ENCODE results near the gene PRPF19. TPM values are rescaled to one million over a fixed set of nuclear protein-coding genes. Genes with fewer than 3 reads are reported as not detected.

PRPF19 gene
- total and polyA plus RNA-seq, 9 of the 15 experiments (the other 6 are each of a cell fraction or from before 2014, with no cell fraction given) = 9.4 to 212 (median 73.2) TPM

DNA sequence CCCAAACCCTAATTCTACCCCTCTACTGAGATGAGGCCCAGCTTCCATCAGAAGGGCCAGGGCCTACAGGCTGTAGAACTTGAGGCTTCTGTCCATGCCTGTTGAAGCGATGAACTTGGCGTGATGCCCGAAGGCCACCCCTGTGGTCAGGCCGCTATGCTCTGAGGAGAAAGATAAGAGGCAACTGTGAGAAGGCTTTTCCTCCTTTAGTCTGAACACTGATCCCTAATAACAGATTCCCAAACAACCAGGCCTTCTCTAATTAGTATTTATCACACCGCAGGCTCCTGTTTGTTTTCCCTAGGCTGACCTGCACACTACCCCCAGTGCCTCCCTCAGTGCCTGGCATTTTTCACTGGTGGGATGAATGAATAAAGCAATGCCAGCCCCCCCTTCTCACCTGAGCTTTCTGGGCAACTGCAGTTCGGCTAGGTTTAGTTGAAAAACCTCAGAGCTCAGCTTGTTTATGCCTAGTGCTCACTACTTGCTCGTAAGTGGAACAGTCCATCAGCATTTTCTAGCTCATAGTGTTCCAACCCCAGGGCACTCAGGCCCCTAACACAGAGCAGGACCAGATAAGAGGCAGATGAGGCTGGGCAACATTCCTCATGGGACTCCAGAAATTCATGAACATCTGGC, 15.2 kb downstream of the PRPF19 start:
- H3K4me1 ChIP-seq (replicated peaks in 1 of 2; ENCODE audit: control insufficient read depth in 2 of 2, insufficient read depth in 2 of 2, low read length in 2 of 2) = peaks cover 7 to 32% of the 10 kb centered on the region in 2 experiments
- peak; percentile 92 for ATAC-seq
- H3K27ac ChIP-seq (ENCODE audit: extremely low read depth, low read depth, low read length) = peak overlapping the region; percentile 46; the same call in 2 of the 3 replicates
- H3K9me3 ChIP-seq (replicated peaks; ENCODE audit: control insufficient read depth, insufficient read depth, low read depth, low read length) = no peaks in the 10 kb centered on the region
- H3K4me2 ChIP-seq (ENCODE audit: insufficient read depth, low read length) = peak overlapping the region; percentile 43; the same call in 1 of the 2 replicates
- DNase-seq (ENCODE audit: extremely low read depth in 1 of 4, low spot score in 3 of 4) = peak; percentile 68 to 95 (median 80)
- no peaks in the 10 kb centered on the region for H3K79me2 ChIP-seq (ENCODE audit: control insufficient read depth, insufficient read depth, low read length)
- BruUV-seq (replicated peaks) = no TSS peak
- FAIRE-seq = peak; percentile 91
- intact Hi-C loops (cut with micrococcal nuclease) = no loop called here
- in situ Hi-C loops (cut with MboI) = loop anchor here (5.0 kb wide), 1 partner anchor 54 kb away; no protein-coding TSS in a partner anchor
- H3K9ac ChIP-seq (ENCODE audit: insufficient read depth in 1 of 2, low read depth in 2 of 2, low read length in 2 of 2) = peak overlapping the region in 1 of 2 experiments; percentile 18; a peak in 1 of 4 replicates
- peaks cover 23% of the 10 kb centered on the region for H4K20me1 ChIP-seq (replicated peaks; ENCODE audit: control insufficient read depth, insufficient read depth, low read length)
- CTCF ChIA-PET (ENCODE audit: low intra/inter-chr PET ratio) = interaction anchor here (2.3 kb wide), 1 partner anchor 60 kb away, joined by 12 read pairs; no protein-coding TSS in a partner anchor
- no peak overlapping the region for H3K4me3 ChIP-seq
- no peak overlapping the region for H2AFZ ChIP-seq (ENCODE audit: low read depth, low read length)
- POLR2A ChIA-PET = interaction anchor here (0.7 to 1.9 kb wide), 5 partner anchors 14 to 51 kb away, joined by 3 to 7 read pairs (median 6); partner anchors contain the start of gene PTGDR2
- H3K36me3 ChIP-seq (ENCODE audit: control insufficient read depth, insufficient read depth, low read length) = peaks cover 70% of the 10 kb centered on the region
- no peaks in the 10 kb centered on the region for H3K27me3 ChIP-seq (ENCODE audit: control insufficient read depth in 2 of 2, insufficient read depth in 2 of 2, low read length in 2 of 2)
- no peaks in the 10 kb centered on the region for H3K9me1 ChIP-seq (ENCODE audit: control insufficient read depth, insufficient read depth, low read length)
- WGBS (ENCODE audit: insufficient coverage, low coverage, missing lambda C conversion rate) = 5% methylated on average over 7 of the region's 7 CpGs
- peak; percentile 25; the same call in 1 of the 2 replicates for TF ChIP-seq SP1 (CRISPR knock-in tag; IDR thresholded peaks at IDR 0.05)
- TF ChIP-seq HIVEP1 (CRISPR knock-in tag; IDR thresholded peaks at IDR 0.05) = no peak
- TF ChIP-seq, protein P1, sequence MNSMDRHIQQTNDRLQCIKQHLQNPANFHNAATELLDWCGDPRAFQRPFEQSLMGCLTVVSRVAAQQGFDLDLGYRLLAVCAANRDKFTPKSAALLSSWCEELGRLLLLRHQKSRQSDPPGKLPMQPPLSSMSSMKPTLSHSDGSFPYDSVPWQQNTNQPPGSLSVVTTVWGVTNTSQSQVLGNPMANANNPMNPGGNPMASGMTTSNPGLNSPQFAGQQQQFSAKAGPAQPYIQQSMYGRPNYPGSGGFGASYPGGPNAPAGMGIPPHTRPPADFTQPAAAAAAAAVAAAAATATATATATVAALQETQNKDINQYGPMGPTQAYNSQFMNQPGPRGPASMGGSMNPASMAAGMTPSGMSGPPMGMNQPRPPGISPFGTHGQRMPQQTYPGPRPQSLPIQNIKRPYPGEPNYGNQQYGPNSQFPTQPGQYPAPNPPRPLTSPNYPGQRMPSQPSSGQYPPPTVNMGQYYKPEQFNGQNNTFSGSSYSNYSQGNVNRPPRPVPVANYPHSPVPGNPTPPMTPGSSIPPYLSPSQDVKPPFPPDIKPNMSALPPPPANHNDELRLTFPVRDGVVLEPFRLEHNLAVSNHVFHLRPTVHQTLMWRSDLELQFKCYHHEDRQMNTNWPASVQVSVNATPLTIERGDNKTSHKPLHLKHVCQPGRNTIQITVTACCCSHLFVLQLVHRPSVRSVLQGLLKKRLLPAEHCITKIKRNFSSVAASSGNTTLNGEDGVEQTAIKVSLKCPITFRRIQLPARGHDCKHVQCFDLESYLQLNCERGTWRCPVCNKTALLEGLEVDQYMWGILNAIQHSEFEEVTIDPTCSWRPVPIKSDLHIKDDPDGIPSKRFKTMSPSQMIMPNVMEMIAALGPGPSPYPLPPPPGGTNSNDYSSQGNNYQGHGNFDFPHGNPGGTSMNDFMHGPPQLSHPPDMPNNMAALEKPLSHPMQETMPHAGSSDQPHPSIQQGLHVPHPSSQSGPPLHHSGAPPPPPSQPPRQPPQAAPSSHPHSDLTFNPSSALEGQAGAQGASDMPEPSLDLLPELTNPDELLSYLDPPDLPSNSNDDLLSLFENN (IDR thresholded peaks at IDR 0.05; ENCODE audit: low read depth in 2 of 2, low read length in 2 of 2) = 0 out of 4 replicates have a peak, but pooled peaks of 1 of the 2 experiments have one; percentile 33
- no peak for TF ChIP-seq ZNF274 (IDR thresholded peaks at IDR 0.05; ENCODE audit: borderline replicate concordance, low read depth, low read length)
- TF ChIP-seq, protein P2, sequence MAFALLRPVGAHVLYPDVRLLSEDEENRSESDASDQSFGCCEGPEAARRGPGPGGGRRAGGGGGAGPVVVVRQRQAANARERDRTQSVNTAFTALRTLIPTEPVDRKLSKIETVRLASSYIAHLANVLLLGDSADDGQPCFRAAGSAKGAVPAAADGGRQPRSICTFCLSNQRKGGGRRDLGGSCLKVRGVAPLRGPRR (CRISPR knock-in tag; IDR thresholded peaks at IDR 0.05) = no peak
- no peak for TF ChIP-seq ZNF561 (CRISPR knock-in tag; conservative IDR thresholded peaks at IDR 0.05)
- no peak for TF ChIP-seq HLTF (IDR thresholded peaks at IDR 0.05)
- no peak for TF ChIP-seq CHD1 (IDR thresholded peaks at IDR 0.05; ENCODE audit: low read length)
- no peak for TF ChIP-seq ZNF282 (CRISPR knock-in tag; IDR thresholded peaks at IDR 0.05)
- 0 out of 2 replicates have a peak, but pooled peaks have one; percentile 17 for TF ChIP-seq GABPB1 (CRISPR knock-in tag; IDR thresholded peaks at IDR 0.05)
- TF ChIP-seq NFIC (IDR thresholded peaks at IDR 0.05) = peak; percentile 98
- TF ChIP-seq, protein P3, sequence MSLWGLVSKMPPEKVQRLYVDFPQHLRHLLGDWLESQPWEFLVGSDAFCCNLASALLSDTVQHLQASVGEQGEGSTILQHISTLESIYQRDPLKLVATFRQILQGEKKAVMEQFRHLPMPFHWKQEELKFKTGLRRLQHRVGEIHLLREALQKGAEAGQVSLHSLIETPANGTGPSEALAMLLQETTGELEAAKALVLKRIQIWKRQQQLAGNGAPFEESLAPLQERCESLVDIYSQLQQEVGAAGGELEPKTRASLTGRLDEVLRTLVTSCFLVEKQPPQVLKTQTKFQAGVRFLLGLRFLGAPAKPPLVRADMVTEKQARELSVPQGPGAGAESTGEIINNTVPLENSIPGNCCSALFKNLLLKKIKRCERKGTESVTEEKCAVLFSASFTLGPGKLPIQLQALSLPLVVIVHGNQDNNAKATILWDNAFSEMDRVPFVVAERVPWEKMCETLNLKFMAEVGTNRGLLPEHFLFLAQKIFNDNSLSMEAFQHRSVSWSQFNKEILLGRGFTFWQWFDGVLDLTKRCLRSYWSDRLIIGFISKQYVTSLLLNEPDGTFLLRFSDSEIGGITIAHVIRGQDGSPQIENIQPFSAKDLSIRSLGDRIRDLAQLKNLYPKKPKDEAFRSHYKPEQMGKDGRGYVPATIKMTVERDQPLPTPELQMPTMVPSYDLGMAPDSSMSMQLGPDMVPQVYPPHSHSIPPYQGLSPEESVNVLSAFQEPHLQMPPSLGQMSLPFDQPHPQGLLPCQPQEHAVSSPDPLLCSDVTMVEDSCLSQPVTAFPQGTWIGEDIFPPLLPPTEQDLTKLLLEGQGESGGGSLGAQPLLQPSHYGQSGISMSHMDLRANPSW (CRISPR knock-in tag; IDR thresholded peaks at IDR 0.05) = no peak
- TF ChIP-seq HMG20A (CRISPR knock-in tag; conservative IDR thresholded peaks at IDR 0.05) = no peak
- TF ChIP-seq, protein P4, sequence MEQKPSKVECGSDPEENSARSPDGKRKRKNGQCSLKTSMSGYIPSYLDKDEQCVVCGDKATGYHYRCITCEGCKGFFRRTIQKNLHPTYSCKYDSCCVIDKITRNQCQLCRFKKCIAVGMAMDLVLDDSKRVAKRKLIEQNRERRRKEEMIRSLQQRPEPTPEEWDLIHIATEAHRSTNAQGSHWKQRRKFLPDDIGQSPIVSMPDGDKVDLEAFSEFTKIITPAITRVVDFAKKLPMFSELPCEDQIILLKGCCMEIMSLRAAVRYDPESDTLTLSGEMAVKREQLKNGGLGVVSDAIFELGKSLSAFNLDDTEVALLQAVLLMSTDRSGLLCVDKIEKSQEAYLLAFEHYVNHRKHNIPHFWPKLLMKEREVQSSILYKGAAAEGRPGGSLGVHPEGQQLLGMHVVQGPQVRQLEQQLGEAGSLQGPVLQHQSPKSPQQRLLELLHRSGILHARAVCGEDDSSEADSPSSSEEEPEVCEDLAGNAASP (IDR thresholded peaks at IDR 0.05) = no peak
